ENCODE measurements around the gene KCNJ6. TPM values are rescaled to one million over a fixed set of nuclear protein-coding genes. Genes with fewer than 3 reads are reported as not detected.

KCNJ6 gene
- total RNA-seq, 2 experiments from 2014 or later = not detected

- H3K4me3 ChIP-seq (ENCODE audit: low read depth, low read length, poor library complexity, severe bottlenecking) = no peak overlapping the region
- no peak for DNase-seq (ENCODE audit: low spot score)
- intact Hi-C loops (cut with micrococcal nuclease; ENCODE audit: unreplicated experiment) = no loop called here
- CTCF ChIA-PET (ENCODE audit: unreplicated experiment) = interaction anchor here (1.1 kb wide), 1 partner anchor 16 kb away, joined by 3 read pairs; no protein-coding TSS in a partner anchor
- BruUV-seq (replicated peaks) = no TSS peak
- no peaks in the 10 kb centered on the region for H4K20me1 ChIP-seq (ENCODE audit: insufficient read depth, low read length)
- no peaks in the 10 kb centered on the region for H3K9me3 ChIP-seq (ENCODE audit: low read length)
- no peaks in the 10 kb centered on the region for H3K79me2 ChIP-seq (ENCODE audit: insufficient read depth, low read depth, low read length)
- no peak overlapping the region for H3K4me2 ChIP-seq (ENCODE audit: low read length)
- POLR2A ChIA-PET = interaction anchor here (1.2 kb wide), 1 partner anchor 24 kb away, joined by 3 read pairs; no protein-coding TSS in a partner anchor
- TF ChIP-seq, protein P1, sequence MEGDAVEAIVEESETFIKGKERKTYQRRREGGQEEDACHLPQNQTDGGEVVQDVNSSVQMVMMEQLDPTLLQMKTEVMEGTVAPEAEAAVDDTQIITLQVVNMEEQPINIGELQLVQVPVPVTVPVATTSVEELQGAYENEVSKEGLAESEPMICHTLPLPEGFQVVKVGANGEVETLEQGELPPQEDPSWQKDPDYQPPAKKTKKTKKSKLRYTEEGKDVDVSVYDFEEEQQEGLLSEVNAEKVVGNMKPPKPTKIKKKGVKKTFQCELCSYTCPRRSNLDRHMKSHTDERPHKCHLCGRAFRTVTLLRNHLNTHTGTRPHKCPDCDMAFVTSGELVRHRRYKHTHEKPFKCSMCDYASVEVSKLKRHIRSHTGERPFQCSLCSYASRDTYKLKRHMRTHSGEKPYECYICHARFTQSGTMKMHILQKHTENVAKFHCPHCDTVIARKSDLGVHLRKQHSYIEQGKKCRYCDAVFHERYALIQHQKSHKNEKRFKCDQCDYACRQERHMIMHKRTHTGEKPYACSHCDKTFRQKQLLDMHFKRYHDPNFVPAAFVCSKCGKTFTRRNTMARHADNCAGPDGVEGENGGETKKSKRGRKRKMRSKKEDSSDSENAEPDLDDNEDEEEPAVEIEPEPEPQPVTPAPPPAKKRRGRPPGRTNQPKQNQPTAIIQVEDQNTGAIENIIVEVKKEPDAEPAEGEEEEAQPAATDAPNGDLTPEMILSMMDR (conservative IDR thresholded peaks at IDR 0.05; ENCODE audit: low read length) = no peak
- no peak for TF ChIP-seq EZH2phosphoT487 (IDR thresholded peaks at IDR 0.05; ENCODE audit: borderline replicate concordance, low read depth, low read length)
- H2AFZ ChIP-seq (ENCODE audit: low read length) = no peak overlapping the region
- no peaks in the 10 kb centered on the region for H3K9me2 ChIP-seq (ENCODE audit: insufficient read depth, low read length)
- H3K4me1 ChIP-seq (ENCODE audit: insufficient read depth, low read length, poor library complexity, severe bottlenecking) = no peaks in the 10 kb centered on the region
- no peak overlapping the region for H3K27ac ChIP-seq (ENCODE audit: low read depth, low read length, poor library complexity, severe bottlenecking)
- H3K36me3 ChIP-seq (ENCODE audit: insufficient read depth, low read length) = no peaks in the 10 kb centered on the region
Measured at GRCh38 chr21:37870221-37870620, 46.0 kb downstream of the KCNJ6 start.

GRCh38 chr21:37869661-37870060 is 46.6 kb downstream of the KCNJ6 start:
- Histone ChIP-seq H2AFZ (ENCODE audit: low read length) (no peak overlapping the region), H4K20me1 (ENCODE audit: insufficient read depth, low read length) (no peaks in the 10 kb centered on the region), H3K4me3 (ENCODE audit: low read depth, low read length, poor library complexity, severe bottlenecking) (no peak overlapping the region), H3K79me2 (ENCODE audit: insufficient read depth, low read depth, low read length) (no peaks in the 10 kb centered on the region), H3K4me2 (ENCODE audit: low read length) (no peak overlapping the region), H3K9me2 (ENCODE audit: insufficient read depth, low read length) (no peaks in the 10 kb centered on the region), H3K4me1 (ENCODE audit: insufficient read depth, low read length, poor library complexity, severe bottlenecking) (no peaks in the 10 kb centered on the region), H3K9me3 (ENCODE audit: low read length) (no peaks in the 10 kb centered on the region), H3K36me3 (ENCODE audit: insufficient read depth, low read length) (no peaks in the 10 kb centered on the region), H3K27ac (ENCODE audit: low read depth, low read length, poor library complexity, severe bottlenecking) (no peak overlapping the region)
- POLR2A ChIA-PET = interaction anchor here (1.2 kb wide), 1 partner anchor 25 kb away, joined by 3 read pairs; no protein-coding TSS in a partner anchor
- intact Hi-C loops (cut with micrococcal nuclease; ENCODE audit: unreplicated experiment) = no loop called here
- no peak for DNase-seq (ENCODE audit: low spot score)
- no TSS peak for BruUV-seq (replicated peaks)
- TF ChIP-seq, protein P1 (conservative IDR thresholded peaks at IDR 0.05; ENCODE audit: low read length) = no peak
- CTCF ChIA-PET (ENCODE audit: unreplicated experiment) = no interaction called here

- no peak overlapping the region for H3K4me3 ChIP-seq (ENCODE audit: low read depth, low read length, poor library complexity, severe bottlenecking)
- no peaks in the 10 kb centered on the region for H3K79me2 ChIP-seq (ENCODE audit: insufficient read depth, low read depth, low read length)
- H4K20me1 ChIP-seq (ENCODE audit: insufficient read depth, low read length) = no peaks in the 10 kb centered on the region
- POLR2A ChIA-PET = interaction anchor here (0.6 kb wide), 1 partner anchor 95 kb away, joined by 4 read pairs; no protein-coding TSS in a partner anchor
- no peak overlapping the region for H3K4me2 ChIP-seq (ENCODE audit: low read length)
- CTCF ChIA-PET (ENCODE audit: unreplicated experiment) = no interaction called here
- no TSS peak for BruUV-seq (replicated peaks)
- H3K27ac ChIP-seq (ENCODE audit: low read depth, low read length, poor library complexity, severe bottlenecking) = no peak overlapping the region
- H2AFZ ChIP-seq (ENCODE audit: low read length) = no peak overlapping the region
- H3K36me3 ChIP-seq (ENCODE audit: insufficient read depth, low read length) = no peaks in the 10 kb centered on the region
- no peaks in the 10 kb centered on the region for H3K9me2 ChIP-seq (ENCODE audit: insufficient read depth, low read length)
- no peaks in the 10 kb centered on the region for H3K4me1 ChIP-seq (ENCODE audit: insufficient read depth, low read length, poor library complexity, severe bottlenecking)
- intact Hi-C loops (cut with micrococcal nuclease; ENCODE audit: unreplicated experiment) = no loop called here
- H3K9me3 ChIP-seq (ENCODE audit: low read length) = no peaks in the 10 kb centered on the region
- TF ChIP-seq, protein P1 (conservative IDR thresholded peaks at IDR 0.05; ENCODE audit: low read length) = no peak
- no peak for TF ChIP-seq EZH2phosphoT487 (IDR thresholded peaks at IDR 0.05; ENCODE audit: borderline replicate concordance, low read depth, low read length)
- DNase-seq (ENCODE audit: low spot score) = no peak
Measured at GRCh38 chr21:37868446-37869295, 47.6 kb downstream of the KCNJ6 start.
